SKM-1 (cell line): ENCODE data around the gene PDCD2L.
"Not testable (repeated sequence)": the region's sequence is repeated elsewhere in the genome, so short reads cannot be mapped to it uniquely, and the experiment has no call there.

Experiments
- DNase-seq: peaks from one replicate; lab custom pipeline; 2025; ENCODE audit not compliant: unreplicated experiment; lab: John Stamatoyannopoulos, UW

The PDCD2L gene

GRCh38 chr19:34373601-34374288, 30.5 kb upstream of the PDCD2L start:
- DNase-seq: no peak

- DNase-seq: no peak
Observed at GRCh38 chr19:34375598-34375997, 28.6 kb upstream of the PDCD2L start.

DNA sequence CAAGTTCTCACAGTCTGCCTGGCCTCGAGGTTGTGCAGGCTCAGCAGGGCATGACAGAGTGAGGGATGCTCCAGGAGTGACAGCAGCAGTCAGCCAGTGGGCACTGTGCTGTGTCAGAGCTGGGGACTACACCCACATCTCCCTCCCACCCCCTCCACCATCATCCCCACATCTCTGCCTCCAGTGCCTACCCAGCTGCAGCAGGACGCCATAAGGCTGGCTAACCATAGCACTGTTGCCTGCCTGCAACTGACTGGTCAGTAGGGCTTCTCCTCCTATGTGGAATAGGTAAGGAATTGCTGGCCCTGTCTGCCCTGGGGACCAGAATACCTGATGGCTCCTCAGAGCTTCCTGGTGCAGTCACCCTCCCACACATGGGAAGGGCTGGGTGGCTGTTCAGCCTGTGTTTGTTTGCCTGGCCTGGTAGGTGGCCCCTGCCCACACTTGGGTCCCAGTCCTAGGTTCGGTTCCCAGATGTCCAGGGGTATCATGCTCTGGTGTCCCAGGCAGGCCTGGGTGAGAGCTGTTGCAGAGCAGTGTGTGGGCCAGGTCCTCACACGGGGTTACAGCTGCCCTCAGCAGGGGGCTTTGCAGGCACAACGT, 23.5 kb upstream of the PDCD2L start:
- no peak for DNase-seq

GRCh38 chr19:34381399-34382251, 22.6 kb upstream of the PDCD2L start:
- no peak for DNase-seq

- DNase-seq: no peak
Observed at GRCh38 chr19:34382471-34382870, 21.7 kb upstream of the PDCD2L start.

GRCh38 chr19:34383599-34383998, 20.6 kb upstream of the PDCD2L start:
- DNase-seq: no peak

GRCh38 chr19:34386645-34387445, 17.4 kb upstream of the PDCD2L start:
- no peak for DNase-seq

- no peak for DNase-seq
Observed at GRCh38 chr19:34387446-34387810, 16.8 kb upstream of the PDCD2L start.

DNA sequence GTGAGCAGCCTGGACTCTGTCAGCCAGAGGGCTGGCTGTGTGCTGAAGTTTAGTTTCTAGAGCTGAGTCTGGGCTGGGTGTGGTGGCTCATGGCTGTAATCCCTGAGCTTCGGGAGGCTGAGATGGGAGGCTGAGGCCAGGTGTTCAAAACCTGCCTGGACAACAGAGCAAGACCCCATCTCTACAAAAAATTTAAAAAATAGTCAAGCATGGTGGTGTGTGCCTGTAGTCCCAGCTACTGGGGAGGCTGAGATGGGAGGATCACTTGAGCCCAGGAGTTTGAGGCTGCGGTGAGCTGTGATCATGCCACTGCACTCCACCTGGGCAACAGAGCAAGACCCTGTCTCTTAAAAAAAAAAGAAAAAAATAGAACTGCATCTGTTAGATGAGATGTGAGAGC, 15.5 kb upstream of the PDCD2L start:
- DNase-seq: not testable (repeated sequence)

DNA sequence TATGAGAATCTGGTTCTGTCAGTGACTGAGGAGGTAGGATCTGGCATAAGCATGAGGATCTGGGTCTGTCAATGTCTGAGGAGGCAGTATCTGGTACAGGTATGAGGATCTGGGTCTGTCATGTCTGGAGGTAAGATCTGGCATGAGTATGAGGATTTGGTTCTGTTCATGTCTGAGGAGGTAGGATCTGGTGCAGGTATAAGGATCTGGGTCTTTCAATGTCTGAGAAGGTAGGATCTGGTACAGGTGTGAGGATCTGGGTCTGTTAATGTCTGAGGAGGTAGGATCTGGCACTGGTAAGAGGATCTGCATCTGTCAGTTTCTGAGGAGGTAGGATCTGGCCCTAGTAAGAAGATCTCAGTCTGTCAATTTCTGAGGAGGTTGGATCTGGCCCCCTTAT, 12.4 kb upstream of the PDCD2L start:
- no peak for DNase-seq

GRCh38 chr19:34393031-34393430, 11.2 kb upstream of the PDCD2L start:
- no peak for DNase-seq

DNA sequence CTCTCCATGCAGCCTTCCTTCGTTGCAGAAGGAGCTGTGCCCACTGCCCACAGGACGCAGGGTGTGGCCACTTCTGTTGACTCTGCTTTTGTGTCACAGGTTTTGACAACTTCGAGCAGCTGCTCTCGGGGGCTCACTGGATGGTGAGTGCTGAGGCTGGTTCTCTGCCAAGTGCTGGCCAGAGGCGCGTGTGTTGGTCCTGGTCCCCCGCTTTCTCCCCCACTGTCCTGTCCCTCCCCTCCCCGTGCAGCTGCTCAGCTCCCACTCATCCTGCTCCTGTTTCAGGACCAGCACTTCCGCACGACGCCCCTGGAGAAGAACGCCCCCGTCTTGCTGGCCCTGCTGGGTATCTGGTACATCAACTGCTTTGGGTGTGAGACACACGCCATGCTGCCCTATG, 10.6 kb upstream of the PDCD2L start:
- no peak for DNase-seq

DNA sequence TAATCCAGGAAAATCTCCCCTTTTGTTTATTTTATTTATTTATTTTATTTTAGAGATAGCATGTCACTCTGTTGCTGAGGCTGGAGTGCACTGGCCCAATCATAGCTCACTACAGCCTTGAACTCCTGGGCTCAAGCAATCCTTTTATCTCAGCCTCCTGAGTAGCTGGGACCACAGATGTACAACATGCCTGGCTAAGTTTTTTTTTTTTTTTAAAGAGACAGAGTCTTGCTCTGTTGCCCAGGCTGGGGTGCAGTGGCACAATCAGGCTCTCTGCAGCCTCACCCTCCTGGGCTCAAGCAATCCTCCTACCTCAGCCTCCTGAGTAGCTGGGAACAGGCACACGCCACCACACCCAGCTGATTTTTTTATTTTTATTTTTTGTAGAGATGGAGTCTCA, 6.3 kb upstream of the PDCD2L start:
- no peak for DNase-seq

DNA sequence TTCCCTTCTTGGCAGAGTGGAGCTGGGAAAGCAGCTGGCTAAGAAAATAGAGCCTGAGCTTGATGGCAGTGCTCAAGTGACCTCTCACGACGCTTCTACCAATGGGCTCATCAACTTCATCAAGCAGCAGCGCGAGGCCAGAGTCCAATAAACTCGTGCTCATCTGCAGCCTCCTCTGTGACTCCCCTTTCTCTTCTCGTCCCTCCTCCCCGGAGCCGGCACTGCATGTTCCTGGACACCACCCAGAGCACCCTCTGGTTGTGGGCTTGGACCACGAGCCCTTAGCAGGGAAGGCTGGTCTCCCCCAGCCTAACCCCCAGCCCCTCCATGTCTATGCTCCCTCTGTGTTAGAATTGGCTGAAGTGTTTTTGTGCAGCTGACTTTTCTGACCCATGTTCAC, 4.3 kb upstream of the PDCD2L start:
- no peak for DNase-seq

DNA sequence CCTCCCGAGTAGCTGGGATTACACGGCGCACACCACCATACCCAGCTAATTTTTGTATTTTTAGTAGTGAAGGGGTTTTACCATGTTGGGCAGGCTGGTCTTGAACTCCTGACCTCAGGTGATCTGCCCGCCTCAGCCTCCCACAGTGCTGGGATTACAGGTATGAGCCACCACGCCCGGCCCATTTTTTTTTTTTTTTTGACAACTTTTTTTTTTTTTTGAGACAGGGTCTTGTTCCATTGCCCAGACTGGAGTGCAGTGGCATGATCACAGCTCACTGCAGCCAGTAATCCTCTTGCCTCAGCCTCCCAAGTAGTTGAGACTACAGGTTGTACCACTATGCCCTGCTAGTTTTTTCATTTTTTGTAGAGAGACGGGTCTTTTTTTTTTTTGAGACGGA, 3.4 kb upstream of the PDCD2L start:
- not testable (repeated sequence) for DNase-seq

DNA sequence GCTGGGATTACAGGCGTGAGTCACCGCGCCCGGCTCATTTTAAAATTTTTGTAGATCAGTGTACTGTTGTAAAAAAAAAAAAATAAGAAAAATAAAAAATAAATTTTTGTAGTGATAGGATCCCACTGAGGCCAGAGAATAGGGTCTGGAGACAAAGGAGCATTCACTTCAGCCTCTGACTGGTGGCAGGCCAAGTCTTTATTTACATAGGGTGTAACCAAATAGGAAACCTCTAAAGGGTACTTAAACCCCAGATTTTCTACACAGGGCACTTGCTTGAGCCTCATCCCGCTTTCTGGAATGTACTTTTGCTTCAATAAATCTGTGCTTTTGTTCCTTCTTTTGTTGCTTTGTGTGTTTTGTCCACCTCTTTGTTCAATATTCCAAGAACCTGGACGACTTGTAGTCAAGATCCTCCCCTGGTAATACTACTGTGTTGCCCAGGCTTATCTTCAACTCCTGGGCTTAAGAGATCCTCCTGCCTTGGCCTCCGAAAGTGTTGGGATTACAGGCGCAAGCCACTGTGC, 2.1 kb upstream of the PDCD2L start:
- DNase-seq: no peak

DNA sequence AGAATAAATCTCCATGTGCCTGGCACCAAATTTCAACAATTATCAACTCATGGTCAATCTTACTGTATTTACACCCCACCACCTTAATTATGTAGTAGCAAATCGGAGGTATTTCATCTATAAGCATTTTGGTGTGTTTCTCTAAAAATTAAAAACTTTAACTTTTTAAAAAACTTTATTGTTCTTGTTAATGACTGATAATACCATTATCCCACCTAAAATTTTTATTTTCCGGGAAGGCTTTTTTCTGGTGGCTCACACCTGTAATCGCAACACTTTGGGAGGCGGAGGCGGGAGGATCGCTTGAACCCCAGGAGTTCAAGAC, 453 bp upstream of the PDCD2L start:
- DNase-seq: no peak

DNA sequence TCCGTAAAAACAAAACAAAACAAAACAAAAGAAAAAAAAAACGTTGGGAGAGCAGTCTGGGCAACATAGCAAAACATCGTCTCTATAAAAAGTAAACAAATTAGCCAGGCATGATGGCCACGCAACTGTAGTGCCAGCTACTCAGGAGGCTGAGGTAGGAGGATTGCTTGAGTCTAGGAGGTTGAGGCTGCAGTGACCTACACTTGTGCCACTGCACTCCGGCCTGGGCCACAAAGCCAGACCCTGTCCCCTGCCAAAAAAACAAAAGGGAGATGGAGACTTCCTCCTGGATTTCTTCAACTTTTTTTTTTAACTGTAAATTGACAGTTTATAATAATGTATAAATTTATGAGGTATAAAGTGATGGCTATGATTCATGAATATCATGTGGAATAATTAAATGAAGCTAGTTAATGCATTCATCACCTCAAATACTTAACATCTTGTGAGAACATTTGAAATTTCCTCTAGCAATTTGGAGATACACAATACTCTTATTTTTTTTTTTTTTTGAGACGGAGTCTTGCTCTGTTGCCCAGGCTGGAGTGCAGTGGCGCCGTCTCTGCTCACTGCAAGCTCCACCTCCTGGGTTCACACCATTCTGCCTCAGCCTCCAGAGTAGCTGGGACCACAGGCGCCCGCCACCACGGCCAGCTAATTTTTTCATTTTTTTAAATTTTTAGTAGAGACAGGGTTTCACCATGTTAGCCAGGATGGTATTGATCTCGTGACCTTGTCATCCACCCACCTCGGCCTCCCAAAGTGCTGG, 1.9 kb downstream of the PDCD2L start:
- DNase-seq: no peak

DNA sequence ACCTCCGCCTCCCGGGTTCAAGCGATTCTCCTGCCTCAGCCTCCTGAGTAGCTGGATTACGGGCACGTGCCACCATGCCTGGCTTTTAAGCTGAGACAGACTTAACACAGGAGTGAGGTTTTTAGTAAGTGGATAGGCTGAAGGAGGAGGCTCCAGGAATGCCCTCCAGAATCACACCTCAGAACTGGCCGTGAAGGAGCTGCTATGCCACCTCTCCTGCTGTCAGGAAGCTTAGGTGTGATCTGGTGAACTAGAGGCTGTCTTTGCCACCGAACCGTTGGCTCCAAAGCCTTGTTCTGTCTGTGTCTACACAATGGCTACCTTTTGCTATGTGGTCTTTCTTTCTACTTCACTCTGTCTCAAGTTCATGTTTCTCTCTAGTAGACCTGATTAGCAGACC, 4.2 kb downstream of the PDCD2L start:
- DNase-seq: no peak
